HG03378 (cell line): ENCODE measurements around the gene PTPRD.

Experiments
- ATAC-seq: cut with Tn5 transposase; IDR thresholded peaks from one replicate; pipeline ENCODE4 v1.9.1; 2021; ENCODE audit warnings: mild to moderate bottlenecking, moderate library complexity; ENCODE audit not compliant: unreplicated experiment

PTPRD gene

DNA sequence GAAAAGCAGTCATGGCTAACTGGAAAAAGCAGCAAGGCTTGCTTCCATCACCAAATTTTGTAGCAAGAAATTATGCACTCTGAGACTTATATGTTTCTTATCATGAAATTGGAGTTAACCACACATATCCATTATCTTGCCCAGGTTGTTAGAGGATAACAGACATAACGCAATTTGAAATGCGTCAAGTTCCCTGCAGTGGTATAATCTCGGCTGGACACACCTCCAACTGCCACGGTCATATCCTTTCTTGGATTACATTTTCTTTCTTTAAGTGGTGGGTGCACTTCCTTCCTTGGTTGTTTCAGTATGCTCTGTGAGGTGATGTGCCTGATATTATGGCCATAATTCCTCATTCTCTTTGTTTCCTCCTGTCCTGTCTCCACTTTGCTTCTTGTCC lies 2118.2 kb downstream of the PTPRD start:
- no peak for ATAC-seq

DNA sequence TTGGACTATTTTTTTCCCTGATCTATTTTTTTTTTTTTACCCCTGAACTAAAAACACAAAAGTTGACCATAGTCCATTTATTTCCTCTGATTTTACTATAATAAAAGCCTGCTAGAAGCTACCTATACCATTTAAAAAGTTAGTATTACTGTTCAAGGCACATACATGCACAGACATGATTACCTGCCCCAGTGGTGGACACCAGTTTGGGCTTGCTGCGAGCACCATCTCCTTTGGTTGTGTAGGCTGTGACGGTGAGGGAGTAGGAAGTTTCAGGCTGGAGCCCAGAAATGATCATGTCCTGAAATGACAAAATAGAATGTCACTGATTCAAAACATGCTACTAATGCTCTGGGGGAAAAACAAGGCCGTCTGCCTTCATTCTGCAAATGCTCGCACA lies 2120.1 kb downstream of the PTPRD start:
- no peak for ATAC-seq

- ATAC-seq: no peak
These were observed 2120.8 kb downstream of the PTPRD start for GRCh38 chr9:8492024-8492423.

DNA sequence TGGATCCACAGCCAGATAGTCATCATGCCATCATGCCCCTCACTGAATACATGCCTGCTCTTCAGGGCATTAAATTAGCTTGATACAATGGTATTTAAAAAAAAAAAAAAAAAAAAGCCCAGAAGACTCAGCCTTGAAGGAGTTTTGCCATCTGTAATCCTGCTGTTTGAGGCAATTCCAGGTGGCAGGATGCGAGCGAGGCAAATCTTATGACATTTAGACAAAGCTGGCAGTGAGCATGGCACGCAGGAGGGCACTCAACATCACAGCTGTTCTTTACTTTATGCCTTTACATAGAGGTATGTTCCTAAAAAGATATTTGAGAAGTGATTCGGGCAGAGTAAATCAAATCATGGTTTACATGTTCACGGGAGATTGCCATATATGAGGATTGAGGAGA lies 2121.2 kb downstream of the PTPRD start:
- no peak for ATAC-seq

DNA sequence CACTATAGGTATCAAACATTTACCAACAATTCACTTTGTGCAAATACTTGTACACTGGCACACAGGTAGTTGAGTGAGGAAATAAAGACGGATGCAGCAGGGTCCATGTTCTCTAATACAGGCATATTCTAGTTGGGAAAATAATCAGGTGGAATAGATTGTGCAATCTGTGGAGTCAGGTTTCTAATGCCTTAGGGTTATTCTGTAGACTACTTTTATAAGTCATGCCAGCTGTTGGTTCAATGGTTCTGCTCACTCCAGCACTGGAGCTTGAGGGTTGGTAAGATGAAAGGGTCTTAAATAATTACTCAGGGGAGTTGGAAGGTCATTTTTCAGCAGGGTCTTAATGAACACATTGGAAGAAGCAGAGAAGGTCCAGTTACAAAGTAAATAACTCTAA lies 2123.0 kb downstream of the PTPRD start:
- no peak for ATAC-seq

DNA sequence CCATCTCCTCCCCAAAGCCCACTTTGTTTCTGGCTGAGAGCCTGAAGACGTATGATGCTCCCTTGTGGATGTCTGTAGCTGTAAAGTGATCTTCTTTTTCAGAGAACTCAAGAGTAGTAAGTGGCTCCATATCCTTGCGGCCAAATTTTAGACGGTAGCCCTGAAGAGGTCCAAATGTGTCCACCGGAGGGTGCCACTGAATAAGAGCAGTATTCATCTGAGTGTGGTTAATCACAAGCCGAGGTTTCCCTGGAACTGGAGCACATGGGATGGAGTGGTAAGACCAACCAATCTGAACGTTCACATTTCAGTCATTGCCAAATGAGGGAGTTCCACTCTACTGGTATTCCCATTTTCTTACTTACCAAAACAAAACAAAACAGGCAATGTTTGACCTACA lies 2126.7 kb downstream of the PTPRD start:
- no peak for ATAC-seq

DNA sequence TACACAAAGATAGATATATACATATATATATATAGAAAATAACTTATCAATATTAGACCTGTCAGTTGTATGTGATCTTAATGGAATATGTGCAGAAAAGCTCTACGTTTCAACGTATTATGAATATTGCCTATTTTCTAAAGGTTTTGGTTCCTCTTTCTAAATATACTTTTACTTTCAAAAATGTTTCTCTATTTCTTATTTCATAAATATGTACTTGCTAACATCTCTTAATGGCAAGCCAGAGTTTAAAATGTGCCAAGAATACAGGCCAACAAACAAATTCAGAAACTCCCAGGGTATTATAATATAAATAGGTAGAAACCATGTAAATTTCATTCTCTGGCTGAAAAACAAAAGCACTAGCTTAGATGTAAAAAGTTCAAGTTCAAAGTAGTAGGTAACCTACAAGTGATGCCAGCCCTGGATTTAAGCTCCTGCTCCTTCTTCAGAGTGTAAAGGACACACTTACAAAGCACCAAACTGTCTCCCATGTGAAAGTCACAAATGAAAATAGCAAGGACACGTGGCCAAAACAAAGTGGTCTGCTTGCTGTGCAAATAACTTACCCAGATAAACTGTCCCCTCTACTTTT lies 2128.1 kb downstream of the PTPRD start:
- no peak for ATAC-seq

DNA sequence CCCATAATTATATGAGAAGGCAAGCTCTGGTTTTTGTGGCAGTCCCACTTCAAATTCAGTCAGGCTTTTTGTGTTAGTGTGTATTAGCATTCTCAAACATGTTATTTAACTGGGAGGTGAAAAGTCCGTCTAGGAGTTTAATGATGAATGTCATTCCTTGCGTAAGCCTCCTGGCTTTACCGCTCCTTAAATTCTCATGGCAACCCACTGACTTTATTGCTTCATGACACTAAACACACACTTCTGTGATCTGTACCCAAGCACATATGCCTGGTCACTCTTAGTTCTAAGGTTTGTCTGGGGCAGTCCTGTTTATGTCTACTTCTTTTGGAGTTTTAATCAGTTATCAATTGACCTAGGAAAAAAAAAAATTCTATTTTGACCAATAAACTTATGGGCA lies 2135.4 kb downstream of the PTPRD start:
- ATAC-seq: no peak

- no peak for ATAC-seq
These were observed 2137.9 kb downstream of the PTPRD start for GRCh38 chr9:8474937-8475336.

DNA sequence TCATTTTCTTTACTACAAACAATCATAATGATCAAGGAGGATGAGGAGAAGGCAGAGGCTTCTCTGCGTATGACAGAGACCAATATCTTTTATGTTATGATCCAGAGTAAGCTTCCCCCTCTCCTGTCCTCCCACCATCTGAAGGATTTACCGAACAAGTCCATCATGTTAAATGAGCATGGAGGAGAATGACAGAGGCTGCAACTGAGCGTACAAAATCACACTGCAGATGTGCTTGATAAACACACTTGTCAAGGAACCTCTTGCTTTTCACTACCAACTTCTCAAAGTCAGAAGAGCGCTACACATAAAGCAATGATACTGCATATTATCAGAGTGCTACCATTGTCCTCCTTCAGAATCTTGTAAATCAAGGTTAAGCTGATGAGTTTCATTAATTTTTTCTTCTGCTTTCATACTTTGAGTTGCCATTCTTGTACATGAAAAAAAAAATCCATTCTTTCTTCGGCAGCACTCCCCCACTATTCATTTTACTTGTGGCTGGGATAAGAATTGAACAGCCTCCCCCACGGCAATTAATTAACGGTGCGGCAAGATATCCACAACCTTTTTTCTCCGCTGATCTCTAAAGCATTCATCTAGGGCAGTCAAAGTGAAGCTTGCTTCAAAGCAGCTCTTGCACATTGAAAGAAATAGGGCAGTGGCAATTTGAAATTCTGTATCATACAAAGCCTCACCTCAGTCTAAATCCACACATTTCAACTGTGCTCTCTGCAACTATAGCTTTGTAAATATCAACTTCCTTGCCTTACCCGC lies 2139.4 kb downstream of the PTPRD start:
- ATAC-seq: no peak

DNA sequence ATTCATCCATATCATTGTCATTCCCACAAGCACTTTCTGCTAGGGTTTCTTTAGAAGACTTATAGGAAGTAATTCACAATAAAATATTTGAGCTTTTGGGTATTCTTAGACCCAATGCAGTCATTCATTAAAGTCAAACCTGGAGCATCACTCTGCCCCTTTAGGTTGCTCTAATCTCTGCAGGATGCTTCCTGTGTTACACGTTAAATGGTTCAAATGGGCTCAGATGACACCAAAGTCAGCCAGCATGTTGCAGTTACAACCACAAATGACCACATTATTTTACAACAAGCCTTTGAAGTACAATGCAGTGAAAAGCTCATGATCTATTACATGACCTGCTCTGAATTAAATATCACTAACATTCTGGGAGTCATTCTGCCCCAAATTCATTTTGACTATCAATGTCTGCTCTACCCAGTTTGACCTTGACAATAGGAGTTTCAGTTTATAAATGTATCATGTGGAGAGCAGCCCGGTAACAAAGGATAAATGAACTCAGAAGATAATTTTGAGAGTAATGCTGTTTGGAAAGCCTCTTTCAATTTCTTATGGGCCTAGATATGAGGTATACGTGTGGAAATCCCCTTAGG lies 2144.7 kb downstream of the PTPRD start:
- ATAC-seq: no peak

DNA sequence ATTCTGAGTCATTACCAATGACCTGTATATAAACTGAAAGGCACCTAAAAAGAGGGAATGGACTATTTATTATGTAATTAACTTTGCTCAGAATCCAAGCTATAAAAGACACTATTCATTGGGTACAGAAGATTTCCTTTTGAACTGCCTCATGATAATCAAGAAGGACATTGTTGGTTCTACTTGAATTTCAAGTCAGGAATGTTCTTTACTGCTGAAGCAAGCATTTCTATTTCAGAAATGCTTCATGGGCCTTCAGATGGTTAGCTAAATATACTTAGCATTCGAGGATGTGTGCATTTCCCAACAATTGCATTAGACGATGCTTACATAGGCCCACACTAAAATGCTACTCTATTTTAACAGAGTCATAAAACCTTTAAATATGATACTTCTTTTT lies 2155.0 kb downstream of the PTPRD start:
- no peak for ATAC-seq

DNA sequence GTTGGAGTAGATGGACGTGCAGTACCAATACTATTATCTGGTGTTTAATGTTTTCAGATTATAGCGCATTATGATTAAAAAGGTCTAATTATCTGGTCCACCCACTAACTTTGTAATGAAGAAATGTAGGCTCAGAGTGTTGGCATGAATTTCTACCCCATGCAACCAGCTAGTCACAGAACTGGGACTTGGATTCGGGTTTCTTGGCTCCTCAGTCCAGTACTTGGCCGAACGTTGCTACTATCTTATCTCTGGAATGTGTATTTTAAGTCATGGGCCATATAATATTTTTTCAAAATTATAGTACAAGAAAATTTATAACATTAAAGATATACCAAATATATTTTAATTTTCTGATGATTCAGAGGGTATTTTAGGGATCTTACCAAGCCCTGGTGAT lies 2155.7 kb downstream of the PTPRD start:
- no peak for ATAC-seq

- ATAC-seq: no peak
These were observed 2156.5 kb downstream of the PTPRD start for GRCh38 chr9:8456344-8456743.

DNA sequence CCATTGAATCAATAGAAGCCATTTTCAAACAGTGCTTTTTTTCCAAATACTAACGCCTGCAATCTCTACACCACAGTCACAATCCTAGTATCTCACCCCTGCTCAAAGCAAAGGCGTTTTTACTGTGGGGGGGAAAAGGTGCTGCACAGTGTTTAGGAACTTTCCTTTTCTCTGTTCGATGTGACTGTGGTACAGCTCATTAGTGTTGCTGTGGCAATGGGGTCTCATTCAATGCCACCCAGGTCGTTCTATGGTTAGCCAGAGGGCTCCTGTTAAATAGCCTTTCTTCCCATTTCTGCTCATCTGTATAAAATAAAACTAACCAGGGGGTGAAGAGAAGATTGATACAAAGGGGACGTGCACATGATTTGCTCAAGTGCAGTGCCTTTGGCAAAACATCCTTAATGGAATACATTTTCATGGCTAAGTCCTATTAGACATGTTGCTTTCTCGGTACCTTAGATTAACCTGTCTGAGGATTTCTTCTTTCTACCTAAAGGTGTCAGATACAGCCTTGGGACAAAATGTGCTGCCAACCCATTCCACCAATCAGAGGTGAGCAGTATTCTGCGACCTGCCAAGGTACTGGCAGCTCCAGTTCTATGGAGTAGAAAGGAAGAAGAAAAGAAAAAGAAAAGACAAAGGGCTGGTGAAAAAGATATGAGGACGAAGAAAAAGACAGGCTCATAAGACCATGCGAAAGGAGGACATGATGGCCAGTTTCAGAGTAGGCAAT lies 2161.8 kb downstream of the PTPRD start:
- ATAC-seq: no peak

GRCh38 chr9:8448226-8448625 lies 2164.6 kb downstream of the PTPRD start:
- no peak for ATAC-seq

- ATAC-seq: no peak
These were observed 2165.2 kb downstream of the PTPRD start for GRCh38 chr9:8447601-8448000.

GRCh38 chr9:8437876-8438275 lies 2174.9 kb downstream of the PTPRD start:
- no peak for ATAC-seq

DNA sequence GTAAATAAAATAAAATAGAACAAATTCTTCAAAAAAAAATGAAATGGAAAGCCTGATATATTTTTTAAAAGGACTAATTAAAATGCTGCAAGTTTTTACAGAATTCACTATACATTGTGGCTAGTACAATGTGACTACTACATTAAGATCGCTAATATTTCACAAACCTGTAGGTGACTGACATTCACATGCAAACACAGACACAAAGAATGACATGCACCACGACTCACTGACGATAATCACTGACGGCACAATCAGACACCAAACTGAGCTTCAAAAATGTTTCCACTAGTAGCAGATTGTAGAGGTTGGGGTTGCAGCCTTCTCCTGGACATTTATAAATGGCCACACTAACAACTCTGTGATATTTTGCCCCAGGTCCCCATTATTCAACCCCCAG lies 2175.5 kb downstream of the PTPRD start:
- no peak for ATAC-seq

DNA sequence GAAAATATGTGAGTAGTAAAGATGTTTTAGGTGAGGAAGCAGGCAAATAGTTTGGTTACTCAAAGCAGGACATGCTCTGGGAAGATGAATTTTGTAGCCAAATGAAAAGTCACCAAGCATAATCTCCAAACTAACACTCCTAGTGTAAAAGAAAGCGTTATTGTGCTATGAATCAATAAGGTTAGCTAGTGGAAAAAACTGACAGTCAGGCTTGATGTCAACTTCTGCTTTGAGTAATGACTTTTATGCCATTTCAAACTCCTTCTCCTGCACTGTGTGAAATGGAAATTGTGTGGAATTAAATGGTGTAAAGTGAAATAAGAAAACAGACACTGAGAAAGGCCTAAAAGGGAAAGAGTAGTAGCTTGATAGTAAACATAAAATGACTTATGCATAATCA lies 2176.0 kb downstream of the PTPRD start:
- no peak for ATAC-seq

DNA sequence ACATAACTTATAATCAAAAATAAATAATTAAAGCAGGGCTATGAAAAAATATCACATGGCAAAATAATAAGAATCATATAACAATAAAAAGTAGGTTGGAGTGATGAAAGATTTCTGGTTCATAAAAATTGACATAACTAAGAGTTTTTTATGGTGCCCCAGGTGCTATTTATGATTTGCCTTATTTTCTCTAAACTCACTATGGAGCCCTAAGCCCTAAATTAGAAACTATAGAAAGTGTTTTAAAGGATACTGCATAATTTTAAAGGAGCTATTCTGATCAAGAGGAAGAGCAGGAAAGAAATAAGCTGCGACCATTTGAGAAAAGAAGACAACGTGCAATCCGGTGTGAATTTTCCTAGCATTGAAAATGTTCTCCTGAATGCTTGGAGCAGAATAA lies 2178.2 kb downstream of the PTPRD start:
- ATAC-seq: no peak

- no peak for ATAC-seq
These were observed 2180.6 kb downstream of the PTPRD start for GRCh38 chr9:8432224-8432623.
